Loucy (cell line): ENCODE measurements around the gene MUCL3.

Experiments used
- H2AFZ ChIP-seq: fragments of 200-600 bp; sonication (generic); 2 replicates; pipeline ENCODE4 v1.6.0; 2016; ENCODE audit warnings: antibody characterized with exemption, mild to moderate bottlenecking, low read length, moderate library complexity
- H3F3A ChIP-seq: fragments of 200-600 bp; 2 replicates; pipeline ENCODE4 v1.6.0; 2016; ENCODE audit warnings: antibody characterized with exemption, low read depth, mild to moderate bottlenecking
- H3K27me3 ChIP-seq: fragments of 200-600 bp; sonication (generic); 2 replicates; pipeline ENCODE4 v1.6.1; 2014; ENCODE audit warnings: low read length, mild to moderate bottlenecking; ENCODE audit not compliant: insufficient read depth, poor library complexity, severe bottlenecking
- H3K36me3 ChIP-seq: fragments of 200-600 bp; sonication (generic); 2 replicates; pipeline ENCODE4 v1.6.1; 2016; ENCODE audit warnings: low read length; ENCODE audit not compliant: insufficient read depth
- H3K4me1 ChIP-seq: fragments of 200-600 bp; sonication (generic); 2 replicates; pipeline ENCODE4 v1.5.1; 2014; ENCODE audit warnings: low read length, mild to moderate bottlenecking; ENCODE audit not compliant: insufficient read depth, poor library complexity, severe bottlenecking
- H3K4me2 ChIP-seq: fragments of 200-600 bp; sonication (generic); 2 replicates; pipeline ENCODE4 v1.6.0; 2014; ENCODE audit warnings: antibody characterized with exemption, low read length, low read depth, mild to moderate bottlenecking; ENCODE audit not compliant: poor library complexity, severe bottlenecking
- H3K4me3 ChIP-seq: fragments of 200-600 bp; sonication (generic); 2 replicates; pipeline ENCODE4 v1.5.1; 2014; ENCODE audit warnings: low read length, mild to moderate bottlenecking, mixed read lengths; ENCODE audit not compliant: poor library complexity, severe bottlenecking
- H3K79me2 ChIP-seq: fragments of 200-600 bp; sonication (generic); 2 replicates; pipeline ENCODE4 v1.6.1; 2014; ENCODE audit warnings: low read length; ENCODE audit not compliant: insufficient read depth
- H3K9ac ChIP-seq: fragments of 200-600 bp; sonication (generic); 2 replicates; pipeline ENCODE4 v1.6.0; 2014; ENCODE audit warnings: mild to moderate bottlenecking, low read depth, low read length, moderate library complexity; ENCODE audit not compliant: poor library complexity, severe bottlenecking
- H3K9me2 ChIP-seq: fragments of 200-600 bp; sonication (generic); replicated peaks from 2 replicates; pipeline ENCODE4 v1.6.1; 2016; ENCODE audit warnings: low read depth, low read length, mixed read lengths
- H3K9me3 ChIP-seq: fragments of 200-600 bp; sonication (generic); 2 replicates; pipeline ENCODE4 v1.6.1; 2014; ENCODE audit warnings: mild to moderate bottlenecking, antibody characterized with exemption, low read length, low read depth; ENCODE audit not compliant: insufficient read depth
- H4K20me1 ChIP-seq: fragments of 200-600 bp; sonication (generic); 2 replicates; pipeline ENCODE4 v1.6.0; 2014; ENCODE audit warnings: antibody characterized with exemption, low read length, mild to moderate bottlenecking; ENCODE audit not compliant: insufficient read depth, poor library complexity, severe bottlenecking
- CTCF ChIP-seq: fragments of 200-600 bp; sonication (generic); conservative IDR thresholded peaks from 2 replicates; pipeline ENCODE4 v1.5.1; 2014; ENCODE audit warnings: mild to moderate bottlenecking, antibody characterized with exemption, low read length
- EZH2phosphoT487 ChIP-seq: fragments of 200-600 bp; IDR thresholded peaks from 2 replicates; pipeline ENCODE4 v1.6.1; 2018; ENCODE audit warnings: antibody characterized with exemption, mild to moderate bottlenecking, moderate library complexity, borderline replicate concordance

Gene MUCL3

GRCh38 chr6:30945281-30945680, 4.5 kb downstream of the MUCL3 start:
- Histone ChIP-seq H2AFZ (no peak overlapping the region), H3K9ac (no peak overlapping the region), H3K36me3 (no peaks in the 10 kb centered on the region), H3K4me3 (no peak overlapping the region), H3K9me3 (no peaks in the 10 kb centered on the region), H4K20me1 (no peaks in the 10 kb centered on the region), H3K27me3 (no peaks in the 10 kb centered on the region), H3K79me2 (no peaks in the 10 kb centered on the region), H3K4me2 (no peak overlapping the region), H3K4me1 (no peaks in the 10 kb centered on the region), H3F3A (no peaks in the 10 kb centered on the region), H3K9me2 (no peaks in the 10 kb centered on the region)
- TF ChIP-seq EZH2phosphoT487 (no peak), CTCF (no peak)

- no peak overlapping the region for H2AFZ ChIP-seq
- no peaks in the 10 kb centered on the region for H4K20me1 ChIP-seq
- no peaks in the 10 kb centered on the region for H3F3A ChIP-seq
- no peak overlapping the region for H3K9ac ChIP-seq
- H3K4me1 ChIP-seq: no peaks in the 10 kb centered on the region
- no peak overlapping the region for H3K4me3 ChIP-seq
- no peaks in the 10 kb centered on the region for H3K79me2 ChIP-seq
- H3K36me3 ChIP-seq: no peaks in the 10 kb centered on the region
- no peaks in the 10 kb centered on the region for H3K9me2 ChIP-seq
- H3K9me3 ChIP-seq: no peaks in the 10 kb centered on the region
- no peaks in the 10 kb centered on the region for H3K27me3 ChIP-seq
- H3K4me2 ChIP-seq: no peak overlapping the region
- TF ChIP-seq CTCF (no peak), EZH2phosphoT487 (no peak)
Observed at GRCh38 chr6:30947231-30947630, 6.5 kb downstream of the MUCL3 start.

- no peaks in the 10 kb centered on the region for H3K79me2 ChIP-seq
- H4K20me1 ChIP-seq: no peaks in the 10 kb centered on the region
- H2AFZ ChIP-seq: no peak overlapping the region
- no peak overlapping the region for H3K9ac ChIP-seq
- no peaks in the 10 kb centered on the region for H3K9me2 ChIP-seq
- no peak overlapping the region for H3K4me2 ChIP-seq
- H3K4me1 ChIP-seq: no peaks in the 10 kb centered on the region
- no peaks in the 10 kb centered on the region for H3F3A ChIP-seq
- H3K4me3 ChIP-seq: no peak overlapping the region
- TF ChIP-seq CTCF (no peak), EZH2phosphoT487 (no peak)
- H3K36me3 ChIP-seq: no peaks in the 10 kb centered on the region
- peaks cover 1% of the 10 kb centered on the region for H3K27me3 ChIP-seq
- no peaks in the 10 kb centered on the region for H3K9me3 ChIP-seq
Observed at GRCh38 chr6:30948811-30949210, 8.0 kb downstream of the MUCL3 start.
